GM21367 (cell line): ENCODE measurements around the gene CCDC91.
A peak's percentile ranks its signal among the peaks of the same experiment; 100 is the strongest.
"Not testable (repeated sequence)": the region's sequence is repeated elsewhere in the genome, so short reads cannot be mapped to it uniquely, and the experiment has no call there.

Experiments
- ATAC-seq: cut with Tn5 transposase; IDR thresholded peaks from one replicate; pipeline ENCODE4 v1.9.1; 2021; ENCODE audit not compliant: unreplicated experiment

The CCDC91 gene

GRCh38 chr12:28231248-28231647, 41.0 kb downstream of the CCDC91 start:
- no peak for ATAC-seq

GRCh38 chr12:28232211-28232928, 42.1 kb downstream of the CCDC91 start:
- no peak for ATAC-seq

GRCh38 chr12:28234444-28234843, 44.2 kb downstream of the CCDC91 start:
- ATAC-seq: no peak

GRCh38 chr12:28235015-28235414, 44.8 kb downstream of the CCDC91 start:
- no peak for ATAC-seq

GRCh38 chr12:28235985-28236384, 45.7 kb downstream of the CCDC91 start:
- no peak for ATAC-seq

GRCh38 chr12:28237423-28237822, 47.2 kb downstream of the CCDC91 start:
- no peak for ATAC-seq

- no peak for ATAC-seq
These were observed 49.7 kb downstream of the CCDC91 start for GRCh38 chr12:28239918-28240317.

GRCh38 chr12:28240853-28241252, 50.6 kb downstream of the CCDC91 start:
- no peak for ATAC-seq

GRCh38 chr12:28242129-28242495, 51.9 kb downstream of the CCDC91 start:
- ATAC-seq: no peak

GRCh38 chr12:28242496-28243309, 52.4 kb downstream of the CCDC91 start:
- ATAC-seq: no peak

GRCh38 chr12:28243310-28243633, 53.0 kb downstream of the CCDC91 start:
- ATAC-seq: no peak

- no peak for ATAC-seq
These were observed 57.5 kb downstream of the CCDC91 start for GRCh38 chr12:28247806-28248205.

GRCh38 chr12:28248555-28249145, 58.4 kb downstream of the CCDC91 start:
- ATAC-seq: peak; percentile 39

GRCh38 chr12:28253161-28253641, 62.9 kb downstream of the CCDC91 start:
- ATAC-seq: peak; percentile 91

GRCh38 chr12:28257411-28257810, 67.2 kb downstream of the CCDC91 start:
- no peak for ATAC-seq

GRCh38 chr12:28258998-28259397, 68.7 kb downstream of the CCDC91 start:
- no peak for ATAC-seq

GRCh38 chr12:28265435-28266042, 75.3 kb downstream of the CCDC91 start:
- no peak for ATAC-seq

GRCh38 chr12:28267920-28268607, 77.8 kb downstream of the CCDC91 start:
- not testable (repeated sequence) for ATAC-seq

- no peak for ATAC-seq
These were observed 78.5 kb downstream of the CCDC91 start for GRCh38 chr12:28268608-28269229.

- ATAC-seq: no peak
These were observed 79.6 kb downstream of the CCDC91 start for GRCh38 chr12:28269851-28270250.

- no peak for ATAC-seq
These were observed 88.2 kb downstream of the CCDC91 start for GRCh38 chr12:28278499-28278898.
